GM10847 (cell line): ENCODE data around the gene STAG1.

Source experiments
- POLR2A ChIP-seq: IDR thresholded peaks from 2 replicates; pipeline ENCODE4 v1.6.1; 2011; ENCODE audit not compliant: insufficient read length; ENCODE audit errors: extremely low read depth

The STAG1 gene

GRCh38 chr3:136559896-136560295, 192.3 kb downstream of the STAG1 start:
- TF ChIP-seq POLR2A, result no peak

- TF ChIP-seq POLR2A, result no peak
Observed at GRCh38 chr3:136547293-136547692, 204.9 kb downstream of the STAG1 start.

GRCh38 chr3:136546720-136547119, 205.5 kb downstream of the STAG1 start:
- TF ChIP-seq POLR2A, result no peak

- no peak for TF ChIP-seq POLR2A
Observed at GRCh38 chr3:136545664-136546268, 206.4 kb downstream of the STAG1 start.

- TF ChIP-seq POLR2A, result no peak
Observed at GRCh38 chr3:136544532-136544931, 207.6 kb downstream of the STAG1 start.

GRCh38 chr3:136543385-136543784, 208.8 kb downstream of the STAG1 start:
- TF ChIP-seq POLR2A, result no peak

GRCh38 chr3:136535906-136536305, 216.3 kb downstream of the STAG1 start:
- no peak for TF ChIP-seq POLR2A

GRCh38 chr3:136532766-136533165, 219.4 kb downstream of the STAG1 start:
- no peak for TF ChIP-seq POLR2A

- TF ChIP-seq POLR2A, result no peak
Observed at GRCh38 chr3:136518102-136518501, 234.1 kb downstream of the STAG1 start.

GRCh38 chr3:136516656-136517055, 235.5 kb downstream of the STAG1 start:
- TF ChIP-seq POLR2A, result no peak

GRCh38 chr3:136516095-136516494, 236.1 kb downstream of the STAG1 start:
- TF ChIP-seq POLR2A, result no peak

GRCh38 chr3:136513367-136513766, 238.8 kb downstream of the STAG1 start:
- no peak for TF ChIP-seq POLR2A

GRCh38 chr3:136512381-136512780, 239.8 kb downstream of the STAG1 start:
- TF ChIP-seq POLR2A, result no peak

- TF ChIP-seq POLR2A, result no peak
Observed at GRCh38 chr3:136505676-136506075, 246.5 kb downstream of the STAG1 start.

GRCh38 chr3:136503056-136503455, 249.1 kb downstream of the STAG1 start:
- TF ChIP-seq POLR2A, result no peak

GRCh38 chr3:136498919-136499447, 253.2 kb downstream of the STAG1 start:
- no peak for TF ChIP-seq POLR2A

- no peak for TF ChIP-seq POLR2A
Observed at GRCh38 chr3:136495213-136495612, 257.0 kb downstream of the STAG1 start.
